GM21576 (cell line): ENCODE data around the gene GATB.

ENCODE experiments used
- ATAC-seq: cut with Tn5 transposase; IDR thresholded peaks from one replicate; pipeline ENCODE4 v1.9.1; 2021; ENCODE audit warnings: mild to moderate bottlenecking, moderate library complexity; ENCODE audit not compliant: unreplicated experiment

Gene GATB

GRCh38 chr4:151675411-151675971 is 85.3 kb downstream of the GATB start:
- ATAC-seq, result no peak

GRCh38 chr4:151674804-151675391 is 85.9 kb downstream of the GATB start:
- no peak for ATAC-seq

- no peak for ATAC-seq
These were observed 86.8 kb downstream of the GATB start for GRCh38 chr4:151673908-151674520.

- ATAC-seq, result no peak
These were observed 87.8 kb downstream of the GATB start for GRCh38 chr4:151672996-151673395.

- ATAC-seq, result no peak
These were observed 89.2 kb downstream of the GATB start for GRCh38 chr4:151671541-151672059.

GRCh38 chr4:151670843-151671242 is 90.0 kb downstream of the GATB start:
- no peak for ATAC-seq

- no peak for ATAC-seq
These were observed 90.8 kb downstream of the GATB start for GRCh38 chr4:151669990-151670389.

GRCh38 chr4:151668689-151669402 is 92.0 kb downstream of the GATB start:
- ATAC-seq, result no peak

GRCh38 chr4:151667666-151668065 is 93.1 kb downstream of the GATB start:
- ATAC-seq, result no peak

GRCh38 chr4:151667048-151667447 is 93.8 kb downstream of the GATB start:
- ATAC-seq, result no peak

- ATAC-seq, result no peak
These were observed 94.3 kb downstream of the GATB start for GRCh38 chr4:151666501-151666900.

GRCh38 chr4:151665785-151666127 is 95.1 kb downstream of the GATB start:
- ATAC-seq, result no peak

- ATAC-seq, result no peak
These were observed 95.6 kb downstream of the GATB start for GRCh38 chr4:151665022-151665784.

- no peak for ATAC-seq
These were observed 96.5 kb downstream of the GATB start for GRCh38 chr4:151664289-151664688.

- no peak for ATAC-seq
These were observed 97.7 kb downstream of the GATB start for GRCh38 chr4:151663109-151663508.

GRCh38 chr4:151661873-151662272 is 98.9 kb downstream of the GATB start:
- no peak for ATAC-seq

GRCh38 chr4:151660676-151661075 is 100.1 kb downstream of the GATB start:
- no peak for ATAC-seq

GRCh38 chr4:151659601-151660364 is 101.0 kb downstream of the GATB start:
- no peak for ATAC-seq

- no peak for ATAC-seq
These were observed 101.7 kb downstream of the GATB start for GRCh38 chr4:151658959-151659600.

- no peak for ATAC-seq
These were observed 102.9 kb downstream of the GATB start for GRCh38 chr4:151657896-151658295.
